OCI-LY7 (cell line): ENCODE results near the gene SPC24. TPM values are rescaled to one million over a fixed set of nuclear protein-coding genes. Genes with fewer than 3 reads are reported as not detected.

ENCODE experiments used
- Bru-seq: library from RNA; stranded (reverse); fragments of 400-500 nt; gene quantifications from one replicate; lab custom pipeline; 2021; lab: Mats Ljungman, UMichigan
- BruChase-seq, 2 experiments: library from RNA; stranded (reverse); fragments of 400-500 nt; gene quantifications; one replicate each; lab custom pipeline; 2021; lab: Mats Ljungman, UMichigan
- BruUV-seq: library from RNA; stranded (reverse); fragments of 400-500 nt; replicated peaks from 2 replicates; lab custom pipeline; 2021; lab: Mats Ljungman, UMichigan
- CTCF ChIA-PET: fragments of 300-600 bp; sonication (Branson Sonifier 250); formaldehyde crosslinking; loops from one replicate; lab custom pipeline; 2022; ENCODE audit warnings: antibody characterized with exemption; ENCODE audit not compliant: unreplicated experiment; lab: Charles Lee
- POLR2A ChIA-PET: fragments of 300-600 bp; sonication (Branson Sonifier 250); formaldehyde crosslinking; loops from one replicate; lab custom pipeline; 2022; ENCODE audit warnings: antibody characterized with exemption; lab: Charles Lee
- DNase-seq: peaks from one replicate; pipeline ENCODE4 v3.0.0-alpha.2; 2015; ENCODE audit warnings: low spot score
- H2AFZ ChIP-seq: fragments of 200-600 bp; sonication (generic), shearing (Covaris generic); 2 replicates; pipeline ENCODE4 v1.6.1; 2014; ENCODE audit warnings: mild to moderate bottlenecking, antibody characterized with exemption, low read length, moderate library complexity
- H3K27ac ChIP-seq: fragments of 200-600 bp; sonication (generic); 2 replicates; pipeline ENCODE4 v1.5.1; 2014; ENCODE audit warnings: mixed run types, low read depth, mild to moderate bottlenecking, moderate library complexity, low read length, inconsistent platforms; ENCODE audit not compliant: poor library complexity, severe bottlenecking
- H3K36me3 ChIP-seq: fragments of 200-600 bp; sonication (generic); 2 replicates; pipeline ENCODE4 v1.6.1; 2014; ENCODE audit warnings: mild to moderate bottlenecking, antibody characterized with exemption, low read length, moderate library complexity, mixed read lengths; ENCODE audit not compliant: insufficient read depth
- H3K4me1 ChIP-seq: fragments of 200-600 bp; sonication (generic); 2 replicates; pipeline ENCODE4 v1.5.1; 2014; ENCODE audit warnings: mild to moderate bottlenecking, low read length; ENCODE audit not compliant: insufficient read depth, poor library complexity, severe bottlenecking
- H3K4me2 ChIP-seq: fragments of 200-600 bp; sonication (generic); 2 replicates; pipeline ENCODE4 v1.6.1; 2014; ENCODE audit warnings: mild to moderate bottlenecking, low read length
- H3K4me3 ChIP-seq: fragments of 200-600 bp; sonication (generic); 2 replicates; pipeline ENCODE4 v1.5.1; 2014; ENCODE audit warnings: mild to moderate bottlenecking, low read depth, low read length; ENCODE audit not compliant: poor library complexity, severe bottlenecking
- H3K79me2 ChIP-seq: fragments of 200-600 bp; sonication (generic); 2 replicates; pipeline ENCODE4 v1.6.1; 2016; ENCODE audit warnings: low read depth, mild to moderate bottlenecking, low read length, moderate library complexity, mixed read lengths; ENCODE audit not compliant: insufficient read depth
- H3K9me2 ChIP-seq: fragments of 200-600 bp; sonication (generic); 2 replicates; pipeline ENCODE4 v1.6.1; 2016; ENCODE audit warnings: mild to moderate bottlenecking, low read length, mixed read lengths; ENCODE audit not compliant: insufficient read depth
- H3K9me3 ChIP-seq: fragments of 200-600 bp; sonication (generic); 2 replicates; pipeline ENCODE4 v1.6.1; 2014; ENCODE audit warnings: mild to moderate bottlenecking, mixed run types, low read length, mixed read lengths
- H4K20me1 ChIP-seq: fragments of 200-600 bp; sonication (generic); 2 replicates; pipeline ENCODE4 v1.6.1; 2014; ENCODE audit warnings: mild to moderate bottlenecking, antibody characterized with exemption, low read length, moderate library complexity, mixed read lengths; ENCODE audit not compliant: insufficient read depth
- CTCF ChIP-seq: fragments of 200-600 bp; sonication (generic); conservative IDR thresholded peaks from 2 replicates; pipeline ENCODE4 v1.5.1; 2014; ENCODE audit warnings: mild to moderate bottlenecking, antibody characterized with exemption, low read length, moderate library complexity, mixed read lengths
- EZH2phosphoT487 ChIP-seq: fragments of 200-600 bp; sonication (generic); IDR thresholded peaks from 2 replicates; pipeline ENCODE4 v1.6.1; 2018; ENCODE audit warnings: low read depth, borderline replicate concordance, mild to moderate bottlenecking, mixed run types, antibody characterized with exemption, low read length, moderate library complexity, mixed read lengths
- intact Hi-C: fragments of 100-400 bp; cut with micrococcal nuclease; formaldehyde crosslinking; loops from one replicate; pipeline ENCODE4 v1.10.0; 2022; ENCODE audit not compliant: unreplicated experiment
- long read RNA-seq: library from polyadenylated mRNA; stranded (forward); transcript quantifications from one replicate; pipeline ENCODE4 v2.0.0, GENCODE V29; 2022
- total RNA-seq, 2 experiments: library from RNA; depleted of rRNA in 1 of 2; stranded (reverse); fragments of >200 nt in 1 of 2; shearing (Covaris generic) in 1 of 2; gene quantifications; 2 replicates each; pipeline ENCODE4 v1.2.3, GENCODE V29; 2014 to 2022

SPC24 gene
- 184 and 220 TPM in 2 replicates for total RNA-seq (2014; rRNA removed; shearing (Covaris generic))
- 132 and 133 TPM in 2 replicates for total RNA-seq (2022)
- percentile 88 among the genes with signal in this experiment for Bru-seq, nascent RNA
- percentile 94 among the genes with signal in this experiment for BruChase-seq, experiment 1, labeled RNA remaining after a 6-hour chase
- BruChase-seq, experiment 2, labeled RNA remaining after a 2-hour chase = percentile 93 among the genes with signal in this experiment
- long read RNA-seq, transcript SPC24-206 (5 exons, 2,315 nt) = major isoform, 16 of 33 reads
- long read RNA-seq, partial matches to known transcripts = 2 of 33 reads
- long read RNA-seq, other reads (novel, unspliced or antisense) = 12 of 33 reads

DNA sequence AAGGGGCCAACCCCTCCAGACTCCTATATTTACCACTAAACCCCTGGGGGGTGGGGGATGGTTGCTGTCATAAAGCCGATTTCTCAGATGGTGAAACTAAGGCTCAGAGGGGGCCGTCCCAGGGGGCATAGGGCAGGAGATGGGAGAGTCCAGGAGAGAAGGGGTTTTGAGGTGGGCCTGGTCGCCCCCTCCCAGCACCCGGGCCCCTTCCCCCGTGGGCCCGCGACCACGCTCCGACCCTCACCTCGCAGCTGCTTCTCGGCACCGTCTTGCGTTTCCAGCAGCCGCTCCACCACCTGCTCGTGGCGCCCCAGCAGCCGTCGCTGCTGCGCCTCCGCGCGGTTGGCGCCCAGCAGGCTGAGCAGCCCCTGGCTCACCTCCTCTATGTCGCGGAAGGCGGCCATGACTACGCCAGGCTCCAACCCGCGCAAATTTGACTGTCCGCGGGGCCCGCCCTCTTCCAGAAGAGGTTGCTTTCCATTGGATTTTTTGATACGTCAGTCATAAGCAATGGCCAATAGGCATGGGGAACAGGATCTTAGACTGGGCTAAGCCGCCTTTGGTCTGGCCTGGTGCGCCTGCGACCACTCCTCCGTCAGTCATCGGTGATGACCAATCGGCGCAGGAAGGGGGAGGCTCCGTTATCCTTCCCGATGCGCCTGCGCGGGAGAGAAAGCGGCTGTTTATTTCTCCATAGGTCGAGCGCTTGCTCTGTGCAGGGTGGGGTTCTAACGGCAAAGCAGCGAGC is at the start of gene SPC24:
SPC24 (minus strand) TSS at position 410 of the 748 bp plus-strand sequence; CDS start at position 404, 6 bp downstream.
- Histone ChIP-seq H3K27ac (peak within 1 kb of the TSS; percentile 69), H2AFZ (peak within 1 kb of the TSS; percentile 72), H3K9me2 (no peaks in the 10 kb centered on the region), H3K4me3 (peak within 1 kb of the TSS; percentile 96), H3K9me3 (no peaks in the 10 kb centered on the region), H4K20me1 (no peaks in the 10 kb centered on the region), H3K4me1 (peaks cover 22% of the 10 kb centered on the region), H3K79me2 (peaks cover 47% of the 10 kb centered on the region), H3K36me3 (peaks cover 42% of the 10 kb centered on the region), H3K4me2 (peak within 1 kb of the TSS; percentile 98)
- intact Hi-C loops = loop anchor here (2.0 kb wide), 1 partner anchor 41 kb away; the partner anchor contains the start of gene KANK2
- ChIA-PET CTCF (interaction anchor here (1.2 kb wide), 1 partner anchor 35 kb away, joined by 3 read pairs; no protein-coding TSS in a partner anchor), POLR2A (interaction anchor here (0.5 to 1.5 kb wide), 3 partner anchors 30 to 246 kb away, joined by 3 to 6 read pairs (median 5); no protein-coding TSS in a partner anchor)
- peak; percentile 99 for DNase-seq
- TF ChIP-seq CTCF (peak; percentile 33; the same call in 1 of the 2 replicates), EZH2phosphoT487 (no peak)
- no TSS peak for BruUV-seq

- H3K9me2 ChIP-seq = no peaks in the 10 kb centered on the region
- CTCF ChIA-PET = no interaction called here
- no peaks in the 10 kb centered on the region for H3K9me3 ChIP-seq
- H3K4me3 ChIP-seq = no peak overlapping the region
- BruUV-seq = no TSS peak
- no peak overlapping the region for H3K4me2 ChIP-seq
- H3K79me2 ChIP-seq = no peaks in the 10 kb centered on the region
- intact Hi-C loops = loop anchor here (5.0 kb wide), 2 partner anchors 168 to 268 kb away; no protein-coding TSS in a partner anchor
- no peak for DNase-seq
- no peaks in the 10 kb centered on the region for H4K20me1 ChIP-seq
- no peak overlapping the region for H2AFZ ChIP-seq
- H3K27ac ChIP-seq = peak overlapping the region; percentile 80
- peaks cover 37% of the 10 kb centered on the region for H3K4me1 ChIP-seq
- POLR2A ChIA-PET = no interaction called here
- 0 out of 2 replicates have a peak, but pooled peaks cover 1% of the 10 kb centered on the region for H3K36me3 ChIP-seq
- TF ChIP-seq CTCF = no peak
- no peak for TF ChIP-seq EZH2phosphoT487
These were observed 49.4 kb upstream of the SPC24 start for GRCh38 chr19:11204943-11205349.
